Spleen (tissue), 11 donors: ENCODE data around the gene MAST4. TPM values are rescaled to one million over a fixed set of nuclear protein-coding genes. Genes with fewer than 3 reads are reported as not detected.

Experiments used
- DNase-seq: peaks from one replicate; pipeline ENCODE4 v3.0.0-alpha.2; 2020
- H3K27ac ChIP-seq, 8 donors: fragments of 200-600 bp; sonication (generic) in 7 of 8; 1 replicate in 4 of 8; 2 replicates in 4 of 8; pipeline versions ENCODE4 v1.5.0 to v1.8.0; 2016 to 2021; ENCODE audit warnings: inconsistent platforms in 4 of 8, mild to moderate bottlenecking in 4 of 8, moderate library complexity in 1 of 8
- H3K27me3 ChIP-seq, 7 donors: fragments of 200-600 bp; sonication (generic) in 6 of 7; replicated peaks in 1 of 7; 1 replicate in 4 of 7; 2 replicates in 3 of 7; pipeline versions ENCODE4 v1.5.0 to v1.8.0; 2016 to 2021; ENCODE audit warnings: inconsistent platforms in 3 of 7, mild to moderate bottlenecking in 1 of 7
- H3K36me3 ChIP-seq, 6 donors: fragments of 200-600 bp; sonication (generic) in 5 of 6; 1 replicate in 4 of 6; 2 replicates in 2 of 6; pipeline versions ENCODE4 v1.5.0 to v1.8.0; 2016 to 2021; ENCODE audit warnings: inconsistent platforms in 2 of 6
- H3K4me1 ChIP-seq, 6 donors: fragments of 200-600 bp; sonication (generic) in 5 of 6; 1 replicate in 3 of 6; 2 replicates in 3 of 6; pipeline versions ENCODE4 v1.5.0 to v1.8.0; 2016 to 2021; ENCODE audit warnings: inconsistent platforms in 3 of 6
- H3K4me3 ChIP-seq, 8 donors: fragments of 200-600 bp; sonication (generic) in 7 of 8; 1 replicate in 4 of 8; 2 replicates in 4 of 8; pipeline versions ENCODE4 v1.5.0 to v1.8.0; 2016 to 2021; ENCODE audit warnings: inconsistent platforms in 4 of 8, mild to moderate bottlenecking in 4 of 8, moderate library complexity in 2 of 8
- H3K9me3 ChIP-seq, 8 donors: fragments of 200-600 bp; sonication (generic) in 7 of 8; 1 replicate in 4 of 8; 2 replicates in 4 of 8; pipeline versions ENCODE4 v1.5.0 to v1.8.0; 2016 to 2021; ENCODE audit warnings: inconsistent platforms in 4 of 8
- CTCF ChIP-seq, 11 experiments: fragments of 200-600 bp in 7 of 11; fragments of 450-650 bp in 4 of 11; sonication (generic) in 4 of 11; IDR thresholded peaks in 8 of 11; conservative IDR thresholded peaks in 3 of 11; 1 replicate in 7 of 11; 2 replicates in 4 of 11; pipeline versions ENCODE4 v1.4.0 to v1.8.0; 2016 to 2021; ENCODE audit warnings: antibody characterized with exemption in 11 of 11, inconsistent platforms in 4 of 11, mild to moderate bottlenecking in 1 of 11
- POLR2A ChIP-seq, 3 donors: fragments of 450-650 bp; IDR thresholded peaks; one replicate each; pipeline ENCODE4 v1.5.1; 2017; ENCODE audit warnings: antibody characterized with exemption in 3 of 3, mild to moderate bottlenecking in 1 of 3
- POLR2AphosphoS5 ChIP-seq, 3 donors: sonication (generic); formaldehyde crosslinking; IDR thresholded peaks; one replicate each; pipeline ENCODE4 v1.5.1; 2017; ENCODE audit warnings: antibody characterized with exemption in 3 of 3
- WGBS, 5 donors: extraction: QIAGEN DNeasy Blood & Tissue Kit in 3 of 5; methylation state at CpG; one replicate each; pipeline versions ENCODE4 v1.1.5 to v1.1.7; 2013 to 2018; 5-methylcytosine and 5-hydroxymethylcytosine counted together
- intact Hi-C: fragments of 100-400 bp; cut with DNase I; formaldehyde crosslinking; loops from one replicate; pipeline ENCODE4 v1.15.0; 2023; ENCODE audit warnings: low total_unique reads
- polyA plus RNA-seq, 3 donors: library from polyadenylated mRNA; stranded (reverse); fragments of 200-250 nt; gene quantifications; one replicate each; pipeline ENCODE4 v1.2.1, GENCODE V29; 2013
- total RNA-seq, 7 donors: library from RNA; depleted of rRNA in 3 of 7; stranded (reverse); fragments of >200 nt in 3 of 7; fragmentation: NEBNext Ultra II Directional in 4 of 7; extraction: Animal tissue kit (Norgen Biotek cat#: 25700) in 4 of 7; gene quantifications; one replicate each; pipeline versions ENCODE4 v1.1.0 to v1.2.1, GENCODE V29; 2016 to 2021
- donor health status: healthy with polysubstance abuse.
- donor health status: DM: no; HTN: no; CAD: no; lungs with moderate emphysema.
- donor health status: DM: no; HTN: no; CAD: no.
- donor health status: Bipolar disorder and iron deficiency.
- donor health status: healthy.
- donor health status: DM: no; HTN: no; CAD: no.
- donor health status: DM: yes; HTN: yes; CAD: no.

Gene MAST4
- total and polyA plus RNA-seq, 10 donors, result 2.5 to 43.7 (median 25.4) TPM

- Histone ChIP-seq H3K4me1 (peaks cover 6 to 44% (median 22%) of the 10 kb centered on the region in 6 donors), H3K27me3 (no peaks in the 10 kb centered on the region), H3K27ac (peak overlapping the region in 4 of 8 donors; percentile 27 to 62 (median 52)), H3K9me3 (peaks cover 5 to 39% (median 30%) of the 10 kb centered on the region in 8 donors), H3K4me3 (no peak overlapping the region), H3K36me3 (peaks cover 0 to 69% (median 4%) of the 10 kb centered on the region in 6 donors)
- intact Hi-C loops, result no loop called here
- WGBS, 5 donors, result 44 to 65% (median 54%) methylated on average over 1 of the region's 1 CpG
- DNase-seq, result no peak
- TF ChIP-seq POLR2AphosphoS5 (IDR thresholded peaks at IDR 0.05), result no peak
- TF ChIP-seq POLR2A (IDR thresholded peaks at IDR 0.05), result no peak
- no peak for TF ChIP-seq CTCF (IDR thresholded peaks at IDR 0.05 in 8 of 11, conservative IDR thresholded peaks at IDR 0.05 in 3 of 11)
These were observed 581.9 kb downstream of the MAST4 start for GRCh38 chr5:67178085-67178484.

- no peak for TF ChIP-seq POLR2AphosphoS5 (IDR thresholded peaks at IDR 0.05)
- TF ChIP-seq POLR2A (IDR thresholded peaks at IDR 0.05), result no peak
- no peak for TF ChIP-seq CTCF (IDR thresholded peaks at IDR 0.05 in 8 of 11, conservative IDR thresholded peaks at IDR 0.05 in 3 of 11)
- DNase-seq, result no peak
- H3K4me3 ChIP-seq, result no peak overlapping the region
- 77 to 97% (median 85%) methylated on average over 7 of the region's 7 CpGs for WGBS, 5 donors
- H3K9me3 ChIP-seq, result peaks cover 5 to 39% (median 30%) of the 10 kb centered on the region in 8 donors
- H3K4me1 ChIP-seq, result peaks cover 6 to 52% (median 23%) of the 10 kb centered on the region in 6 donors
- intact Hi-C loops, result no loop called here
- H3K27ac ChIP-seq, result peak overlapping the region in 3 of 8 donors; percentile 47 to 62 (median 58)
- H3K36me3 ChIP-seq, result peaks cover 0 to 78% (median 9%) of the 10 kb centered on the region in 6 donors
- H3K27me3 ChIP-seq, result no peaks in the 10 kb centered on the region
These were observed 582.8 kb downstream of the MAST4 start for GRCh38 chr5:67178966-67179365.

GRCh38 chr5:67179697-67180361 lies 583.6 kb downstream of the MAST4 start:
- H3K4me3 ChIP-seq, result no peak overlapping the region
- no peak for DNase-seq
- no peaks in the 10 kb centered on the region for H3K27me3 ChIP-seq
- H3K27ac ChIP-seq, result peak overlapping the region in 2 of 8 donors; percentile 27 to 58
- peaks cover 0 to 87% (median 10%) of the 10 kb centered on the region in 6 donors for H3K36me3 ChIP-seq
- 92 to 94% (median 93%) methylated on average over 5 of the region's 5 CpGs for WGBS, 5 donors
- peaks cover 6 to 58% (median 23%) of the 10 kb centered on the region in 6 donors for H3K4me1 ChIP-seq
- peaks cover 5 to 39% (median 30%) of the 10 kb centered on the region in 8 donors for H3K9me3 ChIP-seq
- no peak for TF ChIP-seq CTCF (IDR thresholded peaks at IDR 0.05 in 8 of 11, conservative IDR thresholded peaks at IDR 0.05 in 3 of 11)
- TF ChIP-seq POLR2AphosphoS5 (IDR thresholded peaks at IDR 0.05), result no peak
- no peak for TF ChIP-seq POLR2A (IDR thresholded peaks at IDR 0.05)
- intact Hi-C loops, result no loop called here

GRCh38 chr5:67181648-67182221 lies 585.5 kb downstream of the MAST4 start:
- no peak for DNase-seq
- TF ChIP-seq POLR2AphosphoS5 (IDR thresholded peaks at IDR 0.05) (peak in 1 of 3 donors; percentile 54), POLR2A (IDR thresholded peaks at IDR 0.05) (no peak)
- peak overlapping the region in 7 of 8 donors; percentile 3 to 78 (median 67) for H3K27ac ChIP-seq
- no peak overlapping the region for H3K4me3 ChIP-seq
- H3K9me3 ChIP-seq, result peaks cover 5 to 26% (median 21%) of the 10 kb centered on the region in 8 donors
- 43 to 55% (median 51%) methylated on average over 5 of the region's 5 CpGs for WGBS, 5 donors
- H3K27me3 ChIP-seq, result no peaks in the 10 kb centered on the region
- intact Hi-C loops, result no loop called here
- peaks cover 0 to 77% (median 10%) of the 10 kb centered on the region in 6 donors for H3K36me3 ChIP-seq
- H3K4me1 ChIP-seq, result peaks cover 6 to 74% (median 31%) of the 10 kb centered on the region in 6 donors
